ENCODE data around the gene CUBN.

CUBN gene

DNA sequence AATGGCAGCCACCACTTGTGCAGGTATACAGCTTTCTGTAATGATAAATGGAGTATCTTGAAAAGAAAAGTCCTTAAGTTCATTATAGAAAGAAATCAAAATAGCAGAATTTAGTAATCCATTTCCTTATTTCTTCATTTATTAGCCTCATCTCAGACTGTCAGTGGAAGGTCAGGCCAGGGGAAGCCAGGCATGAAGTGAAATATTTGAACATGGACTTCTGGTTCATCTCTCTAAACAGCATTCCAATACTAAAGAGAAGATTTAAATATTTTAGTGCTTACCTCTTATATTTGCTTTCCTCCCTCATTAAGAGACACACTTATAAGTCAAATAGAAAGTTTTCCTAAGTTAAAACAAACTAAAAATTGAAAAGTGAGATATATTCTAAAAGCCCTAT lies 45.0 kb upstream of the CUBN start:
- H3K27ac ChIP-seq (replicated peaks): no peak overlapping the region
- H3K27me3 ChIP-seq (ENCODE audit: insufficient read depth, poor library complexity, severe bottlenecking): no peaks in the 10 kb centered on the region
- H3K4me3 ChIP-seq (replicated peaks; ENCODE audit: insufficient read depth, low read length): no peak overlapping the region
- no peak for TF ChIP-seq SPI1 (IDR thresholded peaks at IDR 0.05; ENCODE audit: borderline replicate concordance, low read depth)
- TF ChIP-seq, protein P1, sequence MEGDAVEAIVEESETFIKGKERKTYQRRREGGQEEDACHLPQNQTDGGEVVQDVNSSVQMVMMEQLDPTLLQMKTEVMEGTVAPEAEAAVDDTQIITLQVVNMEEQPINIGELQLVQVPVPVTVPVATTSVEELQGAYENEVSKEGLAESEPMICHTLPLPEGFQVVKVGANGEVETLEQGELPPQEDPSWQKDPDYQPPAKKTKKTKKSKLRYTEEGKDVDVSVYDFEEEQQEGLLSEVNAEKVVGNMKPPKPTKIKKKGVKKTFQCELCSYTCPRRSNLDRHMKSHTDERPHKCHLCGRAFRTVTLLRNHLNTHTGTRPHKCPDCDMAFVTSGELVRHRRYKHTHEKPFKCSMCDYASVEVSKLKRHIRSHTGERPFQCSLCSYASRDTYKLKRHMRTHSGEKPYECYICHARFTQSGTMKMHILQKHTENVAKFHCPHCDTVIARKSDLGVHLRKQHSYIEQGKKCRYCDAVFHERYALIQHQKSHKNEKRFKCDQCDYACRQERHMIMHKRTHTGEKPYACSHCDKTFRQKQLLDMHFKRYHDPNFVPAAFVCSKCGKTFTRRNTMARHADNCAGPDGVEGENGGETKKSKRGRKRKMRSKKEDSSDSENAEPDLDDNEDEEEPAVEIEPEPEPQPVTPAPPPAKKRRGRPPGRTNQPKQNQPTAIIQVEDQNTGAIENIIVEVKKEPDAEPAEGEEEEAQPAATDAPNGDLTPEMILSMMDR (IDR thresholded peaks at IDR 0.05; ENCODE audit: insufficient read depth, low read length): no peak
- no peak for TF ChIP-seq GABPA (IDR thresholded peaks at IDR 0.05; ENCODE audit: low read depth)
- TF ChIP-seq, protein P2, sequence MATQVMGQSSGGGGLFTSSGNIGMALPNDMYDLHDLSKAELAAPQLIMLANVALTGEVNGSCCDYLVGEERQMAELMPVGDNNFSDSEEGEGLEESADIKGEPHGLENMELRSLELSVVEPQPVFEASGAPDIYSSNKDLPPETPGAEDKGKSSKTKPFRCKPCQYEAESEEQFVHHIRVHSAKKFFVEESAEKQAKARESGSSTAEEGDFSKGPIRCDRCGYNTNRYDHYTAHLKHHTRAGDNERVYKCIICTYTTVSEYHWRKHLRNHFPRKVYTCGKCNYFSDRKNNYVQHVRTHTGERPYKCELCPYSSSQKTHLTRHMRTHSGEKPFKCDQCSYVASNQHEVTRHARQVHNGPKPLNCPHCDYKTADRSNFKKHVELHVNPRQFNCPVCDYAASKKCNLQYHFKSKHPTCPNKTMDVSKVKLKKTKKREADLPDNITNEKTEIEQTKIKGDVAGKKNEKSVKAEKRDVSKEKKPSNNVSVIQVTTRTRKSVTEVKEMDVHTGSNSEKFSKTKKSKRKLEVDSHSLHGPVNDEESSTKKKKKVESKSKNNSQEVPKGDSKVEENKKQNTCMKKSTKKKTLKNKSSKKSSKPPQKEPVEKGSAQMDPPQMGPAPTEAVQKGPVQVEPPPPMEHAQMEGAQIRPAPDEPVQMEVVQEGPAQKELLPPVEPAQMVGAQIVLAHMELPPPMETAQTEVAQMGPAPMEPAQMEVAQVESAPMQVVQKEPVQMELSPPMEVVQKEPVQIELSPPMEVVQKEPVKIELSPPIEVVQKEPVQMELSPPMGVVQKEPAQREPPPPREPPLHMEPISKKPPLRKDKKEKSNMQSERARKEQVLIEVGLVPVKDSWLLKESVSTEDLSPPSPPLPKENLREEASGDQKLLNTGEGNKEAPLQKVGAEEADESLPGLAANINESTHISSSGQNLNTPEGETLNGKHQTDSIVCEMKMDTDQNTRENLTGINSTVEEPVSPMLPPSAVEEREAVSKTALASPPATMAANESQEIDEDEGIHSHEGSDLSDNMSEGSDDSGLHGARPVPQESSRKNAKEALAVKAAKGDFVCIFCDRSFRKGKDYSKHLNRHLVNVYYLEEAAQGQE (IDR thresholded peaks at IDR 0.05; ENCODE audit: insufficient replicate concordance, low read depth): no peak
- no peak for TF ChIP-seq POLR2AphosphoS5 (IDR thresholded peaks at IDR 0.05; ENCODE audit: low read depth)
- DNase-seq (ENCODE audit: low read depth in 1 of 2, low spot score in 1 of 2): no peak

DNA sequence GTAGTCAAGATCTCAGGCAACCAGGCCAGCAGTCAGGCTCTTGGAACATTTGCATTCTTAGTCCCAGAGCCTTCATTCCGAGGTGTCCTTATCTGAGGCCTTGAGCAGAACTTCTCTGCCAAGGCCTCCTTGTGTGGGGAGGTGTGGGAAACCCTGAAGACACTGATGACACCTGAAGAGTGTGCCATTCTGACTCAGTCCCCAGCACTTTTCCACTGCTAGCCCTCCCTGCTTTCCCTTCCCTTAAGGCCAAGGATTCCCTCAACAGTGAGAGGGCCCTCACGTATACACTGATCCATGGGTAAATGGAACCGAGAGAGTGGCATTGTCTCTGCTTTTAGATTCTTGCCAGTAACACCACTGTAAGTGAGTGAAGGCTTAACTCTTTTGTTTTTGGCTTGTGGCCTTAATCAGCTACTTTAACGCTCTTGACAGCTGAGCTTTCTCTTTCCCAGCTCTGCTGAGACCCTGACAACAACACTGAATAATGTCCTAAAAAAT lies 41.6 kb upstream of the CUBN start:
- Histone ChIP-seq H3K4me3 (replicated peaks; ENCODE audit: insufficient read depth, low read length) (no peak overlapping the region), H3K27me3 (ENCODE audit: insufficient read depth, poor library complexity, severe bottlenecking) (no peaks in the 10 kb centered on the region), H3K27ac (replicated peaks) (no peak overlapping the region)
- TF ChIP-seq SPI1 (IDR thresholded peaks at IDR 0.05; ENCODE audit: borderline replicate concordance, low read depth): no peak
- TF ChIP-seq, protein P1 (IDR thresholded peaks at IDR 0.05; ENCODE audit: insufficient read depth, low read length): no peak
- no peak for TF ChIP-seq GABPA (IDR thresholded peaks at IDR 0.05; ENCODE audit: low read depth)
- TF ChIP-seq POLR2AphosphoS5 (IDR thresholded peaks at IDR 0.05; ENCODE audit: low read depth): no peak
- TF ChIP-seq, protein P2 (IDR thresholded peaks at IDR 0.05; ENCODE audit: insufficient replicate concordance, low read depth): no peak
- no peak for DNase-seq (ENCODE audit: low read depth in 1 of 2, low spot score in 1 of 2)

DNA sequence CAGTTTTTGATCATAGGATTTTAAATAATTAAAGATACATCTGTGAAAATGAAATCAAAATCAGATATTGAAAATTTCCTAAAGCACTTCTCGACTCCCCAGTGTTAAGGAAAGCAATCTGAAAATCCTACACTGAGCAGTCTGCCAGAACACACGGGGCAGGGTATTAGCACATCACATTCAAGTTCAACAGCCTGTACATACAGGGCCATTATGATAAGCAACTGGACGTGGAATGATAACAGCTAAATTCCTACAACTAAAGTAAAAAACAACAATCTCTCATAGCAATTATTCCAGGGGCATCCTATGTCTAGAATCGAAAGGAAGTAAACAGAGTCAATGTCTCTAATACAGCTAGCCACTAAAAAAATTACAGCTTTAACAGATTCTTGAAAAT lies 40.2 kb upstream of the CUBN start:
- H3K4me3 ChIP-seq (replicated peaks; ENCODE audit: insufficient read depth, low read length): no peak overlapping the region
- no peaks in the 10 kb centered on the region for H3K27me3 ChIP-seq (ENCODE audit: insufficient read depth, poor library complexity, severe bottlenecking)
- no peak overlapping the region for H3K27ac ChIP-seq (replicated peaks)
- DNase-seq (ENCODE audit: low read depth in 1 of 2, low spot score in 1 of 2): no peak
- TF ChIP-seq, protein P1 (IDR thresholded peaks at IDR 0.05; ENCODE audit: insufficient read depth, low read length): no peak
- no peak for TF ChIP-seq GABPA (IDR thresholded peaks at IDR 0.05; ENCODE audit: low read depth)
- TF ChIP-seq, protein P2 (IDR thresholded peaks at IDR 0.05; ENCODE audit: insufficient replicate concordance, low read depth): no peak
- TF ChIP-seq SPI1 (IDR thresholded peaks at IDR 0.05; ENCODE audit: borderline replicate concordance, low read depth): no peak
- TF ChIP-seq POLR2AphosphoS5 (IDR thresholded peaks at IDR 0.05; ENCODE audit: low read depth): no peak
